GM12801 (cell line): ENCODE data around the gene GMPPA.

Experiments used
- CTCF ChIP-seq: IDR thresholded peaks from one replicate; pipeline ENCODE4 v1.5.1; 2011; ENCODE audit warnings: control low read depth; ENCODE audit not compliant: insufficient read length; ENCODE audit errors: extremely low read depth

Gene GMPPA

GRCh38 chr2:219470429-219470828 is 28.3 kb upstream of the GMPPA start:
- no peak for TF ChIP-seq CTCF

DNA sequence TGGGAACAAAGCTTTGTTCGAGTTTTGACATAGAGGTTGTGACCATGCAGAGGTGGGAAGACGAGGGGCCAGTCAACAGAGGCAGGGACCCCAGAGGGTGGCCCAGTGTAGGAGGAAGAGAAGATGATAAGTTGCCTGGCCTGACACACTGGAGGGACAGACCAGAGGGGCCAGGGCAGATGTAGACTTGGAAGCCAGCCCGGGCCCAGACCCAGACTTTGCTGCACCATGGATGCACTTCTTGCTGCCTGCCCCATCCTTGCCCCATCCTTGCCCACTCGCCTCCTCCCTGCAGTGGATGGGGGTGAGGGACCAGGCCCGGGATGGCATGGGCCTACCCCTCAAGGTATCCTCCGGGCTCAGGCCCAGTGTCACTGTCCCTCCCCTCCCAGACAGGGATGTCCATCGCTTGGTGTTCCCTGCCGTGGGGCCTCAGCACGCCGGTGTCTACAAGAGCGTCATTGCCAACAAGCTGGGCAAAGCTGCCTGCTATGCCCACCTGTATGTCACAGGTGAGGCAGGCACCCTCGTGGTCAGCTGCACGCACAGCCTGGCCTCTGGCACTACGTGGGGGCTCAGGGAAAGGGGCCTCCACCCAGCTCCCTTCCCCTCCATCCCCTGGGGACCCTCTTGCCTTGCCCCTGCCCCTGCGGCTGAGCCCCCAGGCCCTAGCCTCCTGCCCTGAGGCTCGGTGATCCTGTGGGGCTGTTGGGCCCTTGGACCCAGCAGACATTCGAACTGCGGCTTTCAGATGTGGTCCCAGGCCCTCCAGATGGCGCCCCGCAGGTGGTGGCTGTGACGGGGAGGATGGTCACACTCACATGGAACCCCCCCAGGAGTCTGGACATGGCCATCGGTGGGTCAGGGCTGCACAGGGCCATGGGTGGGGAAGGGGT is 27.0 kb upstream of the GMPPA start:
- no peak for TF ChIP-seq CTCF

DNA sequence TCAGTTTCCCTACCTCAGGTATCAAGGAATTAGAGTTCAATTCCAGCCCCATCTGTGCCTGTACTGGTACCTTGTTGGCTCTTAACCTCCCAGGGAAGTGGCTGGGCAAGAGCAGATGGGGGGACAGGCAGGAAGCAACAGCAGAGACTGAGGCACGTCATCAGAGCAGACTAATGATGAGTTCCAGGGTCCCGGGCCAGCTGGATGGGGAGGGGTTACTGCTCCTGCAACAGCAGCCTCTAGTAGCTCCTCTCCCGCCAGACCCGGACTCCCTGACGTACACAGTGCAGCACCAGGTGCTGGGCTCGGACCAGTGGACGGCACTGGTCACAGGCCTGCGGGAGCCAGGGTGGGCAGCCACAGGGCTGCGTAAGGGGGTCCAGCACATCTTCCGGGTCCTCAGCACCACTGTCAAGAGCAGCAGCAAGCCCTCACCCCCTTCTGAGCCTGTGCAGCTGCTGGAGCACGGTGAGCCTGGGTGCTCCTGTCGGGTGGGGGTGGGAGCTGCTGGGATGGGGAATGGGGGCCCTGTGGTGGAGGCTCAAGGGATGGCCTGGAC is 26.0 kb upstream of the GMPPA start:
- TF ChIP-seq CTCF: no peak

GRCh38 chr2:219473511-219473910 is 25.2 kb upstream of the GMPPA start:
- no peak for TF ChIP-seq CTCF

DNA sequence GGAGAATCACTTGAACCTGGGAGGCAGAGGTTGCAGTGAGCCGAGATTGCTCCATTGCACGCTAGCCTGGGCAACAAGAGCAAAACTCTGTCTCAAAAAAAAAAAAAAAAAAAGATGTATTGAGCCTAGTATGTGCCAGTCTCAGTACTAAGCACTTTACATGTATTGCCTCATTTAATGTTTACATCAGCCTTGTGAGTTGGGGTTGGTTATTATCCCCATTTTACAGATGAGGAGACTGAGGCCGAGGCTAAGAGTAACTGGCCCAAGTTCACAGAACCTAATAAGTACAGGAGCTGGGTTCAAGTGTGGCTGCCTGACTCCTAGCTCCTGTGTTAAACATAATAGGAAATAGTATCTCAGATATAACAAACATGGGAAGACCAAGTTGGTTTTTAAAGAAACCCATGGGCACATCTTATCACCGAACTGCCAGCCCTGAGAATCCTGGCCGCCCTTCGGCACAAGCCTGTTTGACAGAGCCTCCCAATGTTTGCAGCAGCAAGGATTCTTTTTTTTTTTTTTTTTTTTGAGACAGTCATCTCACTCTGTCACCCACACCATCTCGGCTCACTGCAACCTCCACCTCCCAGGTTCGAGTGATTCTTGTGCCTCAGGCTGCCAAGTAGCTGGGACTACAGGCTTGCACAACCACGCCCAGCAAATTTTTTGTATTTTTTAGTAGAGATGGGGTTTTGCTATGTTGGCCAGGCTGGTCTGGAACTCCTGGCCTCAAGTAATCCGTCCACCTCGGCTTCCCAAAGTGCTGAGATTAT is 24.2 kb upstream of the GMPPA start:
- no peak for TF ChIP-seq CTCF

DNA sequence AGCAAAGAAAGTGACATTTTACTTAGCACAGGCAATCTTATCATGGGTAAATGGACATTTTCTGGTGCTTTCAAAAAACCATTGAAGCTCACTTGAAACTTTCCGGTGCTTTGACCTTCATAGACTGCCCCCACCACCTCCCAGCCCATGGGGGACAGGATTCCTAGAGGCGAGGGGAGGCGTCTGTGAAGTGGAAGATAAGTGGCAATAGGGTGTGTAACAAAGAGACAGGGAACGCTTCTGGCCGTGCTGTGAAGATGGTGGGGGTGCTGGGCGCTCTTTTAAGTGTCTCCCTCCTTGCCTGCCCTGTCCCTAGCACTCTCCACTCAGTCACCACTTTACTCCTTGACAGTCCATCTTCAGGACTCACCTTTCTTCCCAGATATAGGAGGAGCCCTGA is 23.4 kb upstream of the GMPPA start:
- TF ChIP-seq CTCF: no peak
